ENCODE data around the gene MRPL14. TPM values are rescaled to one million over a fixed set of nuclear protein-coding genes. Genes with fewer than 3 reads are reported as not detected.

MRPL14 gene
- total and polyA plus RNA-seq, 9 of the 15 experiments (the other 6 are each of a cell fraction or from before 2014, with no cell fraction given) = 126 to 424 (median 165) TPM

DNA sequence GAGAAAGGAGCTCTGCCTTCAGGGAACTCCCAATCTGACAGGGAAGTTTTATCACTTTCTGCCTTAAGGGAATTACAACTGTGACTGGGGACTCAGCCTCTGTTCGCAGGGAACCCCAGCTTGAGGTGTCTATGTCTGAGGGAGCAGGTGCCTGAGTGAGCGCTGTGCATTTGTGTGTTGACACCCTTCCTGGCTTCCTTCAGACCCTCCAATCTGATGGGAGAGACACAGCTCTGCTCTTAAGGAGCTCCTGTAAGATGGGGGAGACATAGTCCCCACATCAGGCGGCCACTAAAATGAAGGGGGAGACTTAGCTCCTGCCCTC is 62.3 kb downstream of the MRPL14 start (continued):
- TF ChIP-seq, protein P1, sequence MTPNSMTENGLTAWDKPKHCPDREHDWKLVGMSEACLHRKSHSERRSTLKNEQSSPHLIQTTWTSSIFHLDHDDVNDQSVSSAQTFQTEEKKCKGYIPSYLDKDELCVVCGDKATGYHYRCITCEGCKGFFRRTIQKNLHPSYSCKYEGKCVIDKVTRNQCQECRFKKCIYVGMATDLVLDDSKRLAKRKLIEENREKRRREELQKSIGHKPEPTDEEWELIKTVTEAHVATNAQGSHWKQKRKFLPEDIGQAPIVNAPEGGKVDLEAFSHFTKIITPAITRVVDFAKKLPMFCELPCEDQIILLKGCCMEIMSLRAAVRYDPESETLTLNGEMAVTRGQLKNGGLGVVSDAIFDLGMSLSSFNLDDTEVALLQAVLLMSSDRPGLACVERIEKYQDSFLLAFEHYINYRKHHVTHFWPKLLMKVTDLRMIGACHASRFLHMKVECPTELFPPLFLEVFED (CRISPR knock-in tag; conservative IDR thresholded peaks at IDR 0.05) = 0 out of 2 replicates have a peak, but pooled peaks have one; percentile 2
- no peak for TF ChIP-seq CTBP1 (IDR thresholded peaks at IDR 0.05; ENCODE audit: borderline replicate concordance)
- 0 out of 2 replicates have a peak, but pooled peaks have one; percentile 49 for TF ChIP-seq ZNF311 (CRISPR knock-in tag; IDR thresholded peaks at IDR 0.05)
- no peak for TF ChIP-seq SIRT6 (IDR thresholded peaks at IDR 0.05; ENCODE audit: low read depth, low read length)
- TF ChIP-seq KDM5B (IDR thresholded peaks at IDR 0.05; ENCODE audit: insufficient replicate concordance, low read depth, low read length) = no peak
- 0 out of 2 replicates have a peak, but pooled peaks have one; percentile 7 for TF ChIP-seq BCL6 (CRISPR knock-in tag; IDR thresholded peaks at IDR 0.05)

DNA sequence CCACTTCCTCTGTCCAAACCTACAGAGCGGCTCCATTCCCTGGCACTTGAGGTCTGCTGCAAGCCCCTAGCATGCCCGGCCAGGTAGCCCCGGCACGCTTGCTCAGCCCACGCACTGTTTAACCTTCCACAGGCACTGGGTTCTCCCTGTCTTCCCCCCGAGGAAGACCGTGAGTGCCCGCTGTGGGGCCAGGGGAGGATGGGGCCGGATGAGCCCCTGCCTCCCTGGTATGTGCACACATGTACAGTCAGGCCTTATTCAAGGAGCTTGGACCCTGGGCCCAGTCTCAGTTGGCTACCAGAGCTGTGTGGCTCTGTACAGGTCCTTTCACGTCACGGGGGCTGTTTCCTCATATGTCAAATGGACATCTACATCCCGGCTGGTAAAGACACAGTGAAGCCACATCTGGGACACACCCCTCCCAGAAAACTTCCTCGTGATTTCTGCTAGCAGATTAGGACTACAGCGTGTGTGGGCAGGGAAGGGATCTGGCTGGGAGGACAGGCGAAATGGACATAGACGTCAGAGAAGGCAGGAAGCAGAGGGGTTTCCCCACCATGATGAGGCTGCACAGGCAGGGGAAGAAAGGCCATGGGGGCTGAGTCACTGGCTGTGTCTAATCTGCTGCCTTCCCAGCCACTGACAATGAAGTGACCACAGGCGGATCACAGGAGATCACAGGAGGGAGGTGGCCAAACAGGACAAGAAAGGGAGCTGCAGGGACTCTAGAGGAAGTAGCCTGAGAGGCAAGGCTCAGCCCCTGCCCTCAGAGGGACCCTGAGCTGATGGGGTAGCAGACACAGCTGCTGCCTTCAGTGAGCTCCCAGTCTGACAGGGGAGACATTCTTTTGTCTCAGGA is 62.9 kb downstream of the MRPL14 start:
- WGBS (ENCODE audit: insufficient coverage, low coverage, missing lambda C conversion rate) = 44% methylated on average over 17 of the region's 17 CpGs
- ATAC-seq (peak; percentile 87), DNase-seq (ENCODE audit: extremely low read depth in 1 of 4, low spot score in 3 of 4) (peak; percentile 61 to 95 (median 80)), FAIRE-seq (peak; percentile 98)
- no TSS peak for BruUV-seq (replicated peaks)
- Histone ChIP-seq H3K27me3 (ENCODE audit: control insufficient read depth in 2 of 2, insufficient read depth in 2 of 2, low read length in 2 of 2) (no peaks in the 10 kb centered on the region), H3K4me1 (replicated peaks in 1 of 2; ENCODE audit: control insufficient read depth in 2 of 2, insufficient read depth in 2 of 2, low read length in 2 of 2) (peaks cover 64 to 71% of the 10 kb centered on the region in 2 experiments), H4K20me1 (replicated peaks; ENCODE audit: control insufficient read depth, insufficient read depth, low read length) (no peaks in the 10 kb centered on the region), H3K9ac (ENCODE audit: insufficient read depth in 1 of 2, low read depth in 2 of 2, low read length in 2 of 2) (peak overlapping the region; percentile 53 to 62), H3K9me1 (ENCODE audit: control insufficient read depth, insufficient read depth, low read length) (no peaks in the 10 kb centered on the region), H3K9me3 (replicated peaks; ENCODE audit: control insufficient read depth, insufficient read depth, low read depth, low read length) (peaks cover 12% of the 10 kb centered on the region), H3K4me2 (ENCODE audit: insufficient read depth, low read length) (peak overlapping the region; percentile 40), H3K36me3 (ENCODE audit: control insufficient read depth, insufficient read depth, low read length) (no peaks in the 10 kb centered on the region; the same call in 2 of the 3 replicates), H3K27ac (ENCODE audit: extremely low read depth, low read depth, low read length) (peak overlapping the region; percentile 74), H3K79me2 (ENCODE audit: control insufficient read depth, insufficient read depth, low read length) (no peaks in the 10 kb centered on the region), H3K4me3 (no peak overlapping the region), H2AFZ (ENCODE audit: low read depth, low read length) (peak overlapping the region; percentile 78)
- ChIA-PET POLR2A (interaction anchor here (0.6 to 2.1 kb wide), 21 partner anchors 9 to 1274 kb away, joined by 3 to 9 read pairs (median 3); partner anchors contain the start of gene GTPBP2), CTCF (ENCODE audit: low intra/inter-chr PET ratio) (no interaction called here)
- intact Hi-C loops (cut with micrococcal nuclease) = loop anchor here (2.0 to 5.0 kb wide), 2 partner anchors 52 to 226 kb away; no protein-coding TSS in a partner anchor
- in situ Hi-C loops (cut with MboI) = no loop called here
- TF ChIP-seq ZNF551 (CRISPR knock-in tag; IDR thresholded peaks at IDR 0.05) (no peak), ZNF121 (CRISPR knock-in tag; conservative IDR thresholded peaks at IDR 0.05) (peak; percentile 96), NFIX (CRISPR knock-in tag; IDR thresholded peaks at IDR 0.05; ENCODE audit: low read depth) (no peak)
- TF ChIP-seq, protein P2, sequence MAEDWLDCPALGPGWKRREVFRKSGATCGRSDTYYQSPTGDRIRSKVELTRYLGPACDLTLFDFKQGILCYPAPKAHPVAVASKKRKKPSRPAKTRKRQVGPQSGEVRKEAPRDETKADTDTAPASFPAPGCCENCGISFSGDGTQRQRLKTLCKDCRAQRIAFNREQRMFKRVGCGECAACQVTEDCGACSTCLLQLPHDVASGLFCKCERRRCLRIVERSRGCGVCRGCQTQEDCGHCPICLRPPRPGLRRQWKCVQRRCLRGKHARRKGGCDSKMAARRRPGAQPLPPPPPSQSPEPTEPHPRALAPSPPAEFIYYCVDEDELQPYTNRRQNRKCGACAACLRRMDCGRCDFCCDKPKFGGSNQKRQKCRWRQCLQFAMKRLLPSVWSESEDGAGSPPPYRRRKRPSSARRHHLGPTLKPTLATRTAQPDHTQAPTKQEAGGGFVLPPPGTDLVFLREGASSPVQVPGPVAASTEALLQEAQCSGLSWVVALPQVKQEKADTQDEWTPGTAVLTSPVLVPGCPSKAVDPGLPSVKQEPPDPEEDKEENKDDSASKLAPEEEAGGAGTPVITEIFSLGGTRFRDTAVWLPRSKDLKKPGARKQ (CRISPR knock-in tag; IDR thresholded peaks at IDR 0.05) = no peak
- TF ChIP-seq, protein P3, sequence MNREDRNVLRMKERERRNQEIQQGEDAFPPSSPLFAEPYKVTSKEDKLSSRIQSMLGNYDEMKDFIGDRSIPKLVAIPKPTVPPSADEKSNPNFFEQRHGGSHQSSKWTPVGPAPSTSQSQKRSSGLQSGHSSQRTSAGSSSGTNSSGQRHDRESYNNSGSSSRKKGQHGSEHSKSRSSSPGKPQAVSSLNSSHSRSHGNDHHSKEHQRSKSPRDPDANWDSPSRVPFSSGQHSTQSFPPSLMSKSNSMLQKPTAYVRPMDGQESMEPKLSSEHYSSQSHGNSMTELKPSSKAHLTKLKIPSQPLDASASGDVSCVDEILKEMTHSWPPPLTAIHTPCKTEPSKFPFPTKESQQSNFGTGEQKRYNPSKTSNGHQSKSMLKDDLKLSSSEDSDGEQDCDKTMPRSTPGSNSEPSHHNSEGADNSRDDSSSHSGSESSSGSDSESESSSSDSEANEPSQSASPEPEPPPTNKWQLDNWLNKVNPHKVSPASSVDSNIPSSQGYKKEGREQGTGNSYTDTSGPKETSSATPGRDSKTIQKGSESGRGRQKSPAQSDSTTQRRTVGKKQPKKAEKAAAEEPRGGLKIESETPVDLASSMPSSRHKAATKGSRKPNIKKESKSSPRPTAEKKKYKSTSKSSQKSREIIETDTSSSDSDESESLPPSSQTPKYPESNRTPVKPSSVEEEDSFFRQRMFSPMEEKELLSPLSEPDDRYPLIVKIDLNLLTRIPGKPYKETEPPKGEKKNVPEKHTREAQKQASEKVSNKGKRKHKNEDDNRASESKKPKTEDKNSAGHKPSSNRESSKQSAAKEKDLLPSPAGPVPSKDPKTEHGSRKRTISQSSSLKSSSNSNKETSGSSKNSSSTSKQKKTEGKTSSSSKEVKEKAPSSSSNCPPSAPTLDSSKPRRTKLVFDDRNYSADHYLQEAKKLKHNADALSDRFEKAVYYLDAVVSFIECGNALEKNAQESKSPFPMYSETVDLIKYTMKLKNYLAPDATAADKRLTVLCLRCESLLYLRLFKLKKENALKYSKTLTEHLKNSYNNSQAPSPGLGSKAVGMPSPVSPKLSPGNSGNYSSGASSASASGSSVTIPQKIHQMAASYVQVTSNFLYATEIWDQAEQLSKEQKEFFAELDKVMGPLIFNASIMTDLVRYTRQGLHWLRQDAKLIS (CRISPR knock-in tag; IDR thresholded peaks at IDR 0.05) = no peak

Measured in K562 (cell line).